KG1 (cell line): Measurements from ENCODE around the gene TRIM44.
A peak's percentile ranks its signal among the peaks of the same experiment; 100 is the strongest.

Experiments used
- DNase-seq: peaks from one replicate; lab custom pipeline; 2025; lab: John Stamatoyannopoulos, UW

TRIM44 gene

GRCh38 chr11:35791088-35791958 lies 128.7 kb downstream of the TRIM44 start:
- DNase-seq = no peak

DNA sequence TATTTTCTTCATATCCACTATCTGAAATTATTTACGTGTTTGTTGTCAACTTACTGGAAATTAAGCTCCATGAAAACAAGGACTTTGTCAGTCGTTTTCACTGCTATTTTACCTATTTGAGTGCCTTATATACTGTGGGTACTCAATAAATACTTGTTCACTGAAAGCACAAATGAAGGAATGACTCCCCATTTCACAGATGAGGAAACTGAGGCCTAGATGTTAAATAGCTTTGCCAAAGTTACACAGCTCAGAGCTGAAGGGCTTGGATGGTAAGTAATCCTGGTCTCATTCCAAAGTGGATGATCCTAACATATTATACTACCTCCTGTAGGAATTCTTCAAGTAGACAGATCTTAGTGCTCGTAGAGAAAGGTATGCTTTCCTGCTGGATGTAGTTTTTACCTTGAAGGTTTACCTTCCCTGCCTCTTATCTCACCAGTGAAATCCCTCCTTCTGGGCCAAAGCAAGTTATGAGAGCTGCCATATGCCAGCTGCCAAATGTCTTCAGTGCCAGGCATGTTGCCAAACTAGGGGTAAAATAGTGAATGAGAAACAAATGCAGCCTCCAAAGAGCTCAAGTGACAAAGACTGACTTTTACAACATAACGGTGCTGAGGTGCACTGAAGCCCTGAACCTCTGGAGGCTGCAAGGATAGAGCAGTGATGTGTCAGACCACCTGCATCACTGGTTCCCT lies 129.7 kb downstream of the TRIM44 start:
- DNase-seq = no peak

- DNase-seq = no peak
Measured at GRCh38 chr11:35792846-35793192, 130.2 kb downstream of the TRIM44 start.

- no peak for DNase-seq
Measured at GRCh38 chr11:35794333-35794732, 131.8 kb downstream of the TRIM44 start.

- no peak for DNase-seq
Measured at GRCh38 chr11:35794850-35795249, 132.3 kb downstream of the TRIM44 start.

DNA sequence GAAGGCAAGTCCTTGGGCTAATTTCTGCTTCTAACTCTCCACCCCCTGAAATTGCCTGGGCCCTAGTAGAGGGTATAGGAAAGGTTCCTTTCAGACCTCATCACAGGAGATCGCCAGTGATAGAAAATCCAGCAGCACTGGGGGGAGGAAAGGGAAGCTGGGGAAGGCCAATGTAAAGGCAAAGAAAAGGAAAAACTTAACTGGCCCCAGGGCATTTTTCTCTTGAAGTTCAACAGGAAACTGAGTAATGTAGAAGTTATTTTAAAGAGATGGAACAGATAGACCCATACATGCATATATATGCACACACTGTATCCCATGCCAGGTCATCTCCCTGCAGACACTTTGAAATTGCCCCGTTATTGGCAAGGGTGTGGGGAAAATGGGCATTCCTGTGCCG lies 134.0 kb downstream of the TRIM44 start:
- no peak for DNase-seq

GRCh38 chr11:35798423-35798822 lies 135.8 kb downstream of the TRIM44 start:
- no peak for DNase-seq

GRCh38 chr11:35798983-35799382 lies 136.4 kb downstream of the TRIM44 start:
- no peak for DNase-seq

GRCh38 chr11:35799655-35800054 lies 137.1 kb downstream of the TRIM44 start:
- no peak for DNase-seq

GRCh38 chr11:35800970-35801953 lies 138.7 kb downstream of the TRIM44 start:
- peak; percentile 9 for DNase-seq

- DNase-seq = no peak
Measured at GRCh38 chr11:35802221-35802620, 139.6 kb downstream of the TRIM44 start.

DNA sequence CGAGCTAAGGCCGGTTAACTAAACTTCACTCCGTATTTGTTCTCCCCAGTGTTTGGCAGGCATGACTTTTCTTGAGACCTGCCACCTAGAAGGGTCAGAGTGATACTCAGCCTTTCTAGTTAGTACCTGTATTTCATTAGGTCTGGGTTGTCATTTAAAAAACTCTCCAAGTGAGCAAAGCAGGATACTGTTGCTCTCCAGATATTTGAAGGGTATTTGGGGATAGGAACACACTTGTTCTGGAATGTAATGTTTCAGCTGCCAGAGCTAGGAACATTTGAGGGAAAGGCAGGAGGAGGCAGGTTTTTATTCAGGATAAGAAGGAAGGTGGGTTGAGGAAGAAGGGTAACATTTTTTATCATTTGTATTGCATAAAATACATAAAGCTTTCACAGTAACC lies 140.1 kb downstream of the TRIM44 start:
- DNase-seq = no peak

GRCh38 chr11:35803115-35803514 lies 140.5 kb downstream of the TRIM44 start:
- no peak for DNase-seq

GRCh38 chr11:35804451-35805040 lies 142.0 kb downstream of the TRIM44 start:
- DNase-seq = no peak

GRCh38 chr11:35809561-35809960 lies 147.0 kb downstream of the TRIM44 start:
- DNase-seq = no peak

- no peak for DNase-seq
Measured at GRCh38 chr11:35810045-35810645, 147.6 kb downstream of the TRIM44 start.

- peak; percentile 22 for DNase-seq
Measured at GRCh38 chr11:35811783-35812182, 149.2 kb downstream of the TRIM44 start.

DNA sequence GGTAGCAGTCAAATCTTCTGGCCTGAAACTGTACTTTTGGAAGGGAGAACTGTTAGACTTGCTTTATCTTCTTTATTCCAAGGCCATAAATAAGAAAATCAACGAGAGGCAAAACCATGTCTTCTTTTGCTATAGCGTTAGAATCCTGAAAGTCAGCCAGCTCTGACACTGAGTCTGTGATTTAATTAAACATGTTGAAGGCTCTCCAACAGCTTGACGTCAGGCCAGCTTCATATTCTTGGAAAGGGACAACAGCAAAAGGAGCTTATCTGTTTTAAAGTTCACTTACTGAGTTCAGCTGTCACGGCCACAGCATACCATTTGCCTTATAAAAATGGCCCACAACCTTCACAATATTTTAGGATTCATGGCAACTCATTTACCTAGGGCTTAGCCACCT lies 150.3 kb downstream of the TRIM44 start:
- no peak for DNase-seq

DNA sequence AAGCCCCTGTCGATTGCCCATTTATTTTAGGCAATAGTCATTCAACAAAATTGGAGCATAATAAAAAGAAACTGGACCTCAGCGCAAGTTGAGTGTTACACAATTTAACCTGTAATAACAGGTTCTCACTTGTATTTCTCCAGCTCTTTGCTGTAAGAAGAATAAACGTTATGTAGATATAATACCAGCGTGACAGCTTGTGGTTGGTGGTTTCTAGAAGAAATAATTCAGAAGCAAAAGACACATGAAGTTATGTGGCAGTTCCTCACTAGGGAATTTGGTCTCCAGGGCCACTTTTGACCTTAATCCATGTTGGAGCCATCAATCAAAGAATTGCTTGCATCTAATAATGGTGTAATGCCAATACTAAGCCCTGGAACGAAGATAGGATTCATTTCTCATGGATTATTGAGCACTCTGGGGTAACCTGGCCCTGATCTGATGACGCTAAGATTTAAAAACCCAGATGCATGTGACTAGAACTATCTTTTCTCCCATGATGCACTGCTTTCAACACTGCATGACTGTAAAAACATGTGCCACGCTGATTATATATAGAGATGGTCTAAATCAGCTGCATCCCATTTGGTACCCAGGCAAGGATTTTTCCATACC lies 151.6 kb downstream of the TRIM44 start:
- DNase-seq = no peak

DNA sequence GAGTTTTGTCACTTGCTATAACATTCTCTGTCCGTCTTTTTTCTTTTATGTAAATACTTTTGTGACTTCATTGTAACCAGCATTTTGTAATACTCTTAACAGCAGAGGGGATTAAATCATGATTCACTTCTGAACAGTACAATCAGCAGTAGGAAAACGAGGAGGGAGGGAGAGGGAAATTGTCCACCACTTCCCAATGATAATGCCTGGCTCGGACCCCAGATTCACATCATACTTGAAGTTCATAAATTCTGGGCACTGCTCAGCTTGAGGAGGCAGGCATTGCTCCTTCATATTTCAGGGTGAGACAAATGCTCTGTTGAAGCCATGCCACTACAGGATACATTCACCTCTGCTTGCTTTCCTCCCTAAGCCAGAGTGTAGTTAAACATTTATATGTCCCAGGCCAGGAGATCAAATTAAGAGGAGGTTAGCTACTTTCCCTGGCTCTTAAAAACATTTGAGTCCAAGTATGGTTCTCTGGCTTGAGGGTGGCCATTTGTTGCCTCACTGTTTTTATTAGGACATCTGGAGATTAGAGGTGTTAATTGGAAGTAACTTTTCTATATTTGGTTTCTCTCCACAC lies 152.2 kb downstream of the TRIM44 start:
- no peak for DNase-seq
